Myocyte (in vitro differentiated cells): ENCODE data around the gene ZNF480. TPM values are rescaled to one million over a fixed set of nuclear protein-coding genes. Genes with fewer than 3 reads are reported as not detected.
"Not testable (repeated sequence)": the region's sequence is repeated elsewhere in the genome, so short reads cannot be mapped to it uniquely, and the experiment has no call there.

Source experiments
- DNase-seq: peaks from one replicate; pipeline ENCODE4 v3.0.0-alpha.2; 2012; ENCODE audit warnings: low read depth
- polyA plus RNA-seq: library from polyadenylated mRNA; unstranded; fragments of >200 nt; gene quantifications from one replicate; pipeline ENCODE4 v1.2.1, GENCODE V29; 2012; ENCODE audit warnings: missing spikeins
- total RNA-seq: library from RNA; depleted of rRNA; stranded (reverse); fragments of >200 nt; gene quantifications from 2 replicates; pipeline ENCODE4 v1.2.3, GENCODE V29; 2014

ZNF480 gene
- 6.6 and 8.3 TPM in 2 replicates for total RNA-seq
- 8.3 TPM for polyA plus RNA-seq

DNA sequence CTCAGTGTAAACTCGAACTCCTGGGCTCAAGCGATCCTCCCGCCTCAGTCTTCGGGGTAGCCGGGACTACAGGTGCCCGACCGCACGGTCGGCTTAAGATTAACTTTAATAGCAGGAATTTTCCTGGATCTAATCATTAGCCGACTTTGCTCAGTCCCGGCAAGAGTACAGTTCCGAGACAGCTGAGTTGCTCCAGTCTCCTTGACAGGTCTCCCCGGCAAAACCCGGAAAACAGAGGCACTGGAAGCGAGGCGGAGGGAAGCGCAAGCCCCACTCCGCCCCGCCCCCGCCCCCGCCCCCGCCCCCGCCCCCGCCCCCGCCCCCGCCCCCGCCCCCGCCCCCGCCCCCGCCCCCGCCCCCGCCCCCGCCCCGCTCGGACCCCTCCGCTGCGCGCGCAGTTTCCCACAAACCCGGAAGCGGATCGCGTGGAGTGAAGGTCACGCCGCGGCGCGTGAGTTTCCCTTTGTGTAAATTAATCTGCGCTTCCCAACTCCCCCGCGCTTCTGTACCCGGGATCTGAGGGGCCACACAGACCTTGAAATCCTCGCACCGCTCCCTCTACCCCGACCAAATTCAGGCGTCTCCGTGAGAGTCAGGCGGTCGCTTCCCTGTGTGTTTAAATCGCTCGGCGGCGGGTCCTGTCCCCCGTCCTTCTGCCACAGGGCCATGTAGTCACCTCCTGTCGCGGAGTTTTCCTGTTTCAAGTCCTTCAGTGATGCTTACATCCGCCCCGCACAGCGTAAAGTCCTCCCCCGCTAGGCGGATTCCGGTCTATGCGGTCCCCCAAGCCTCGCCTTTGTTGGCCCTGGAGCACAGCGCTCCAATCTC lies at the start of gene ZNF480:
ZNF480 (plus strand) TSS at position 397 of the 828 bp plus-strand sequence. CDS start 3,244 bp downstream, outside the sequence.
- DNase-seq: peak; percentile 89

DNA sequence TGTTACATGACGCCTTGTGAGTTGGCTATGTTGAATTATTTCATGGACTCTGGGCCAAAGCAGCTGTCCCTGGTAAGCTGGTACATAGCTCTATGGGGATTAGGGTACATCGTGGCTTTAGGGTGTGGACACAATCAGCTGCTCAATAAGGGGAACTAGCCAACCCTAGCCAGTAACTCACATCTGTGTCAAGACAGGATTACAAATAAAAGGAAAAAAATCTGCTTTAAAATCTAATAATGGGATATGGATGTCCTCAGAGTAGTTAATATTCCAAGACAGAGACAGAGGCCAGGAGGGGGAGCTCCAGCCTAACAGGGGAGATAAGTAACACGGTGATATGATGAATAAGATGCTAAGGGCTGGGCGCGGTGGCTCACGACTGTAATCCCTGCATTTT lies 48.7 kb upstream of the ZNF480 start:
- DNase-seq: peak; percentile 88

DNA sequence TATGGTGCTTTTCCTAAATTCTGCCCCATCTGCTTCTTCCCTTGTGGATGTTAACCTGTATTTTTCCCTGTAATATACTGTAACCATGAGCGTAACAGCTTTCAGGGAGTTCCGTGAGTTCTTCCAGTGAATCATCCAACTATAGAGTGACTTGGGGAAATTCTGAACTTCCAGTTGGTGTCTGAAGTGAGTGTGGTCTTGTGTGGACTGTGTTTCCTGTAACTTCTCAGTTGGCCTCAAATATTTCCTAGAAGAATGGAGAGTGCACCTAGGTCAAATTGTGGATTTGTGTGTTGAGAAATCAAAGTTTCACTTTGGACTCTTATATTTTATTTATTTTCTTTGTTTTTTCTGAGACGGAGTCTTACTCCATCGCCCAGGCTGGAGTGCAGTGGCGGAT lies 38.5 kb upstream of the ZNF480 start:
- DNase-seq: no peak

DNA sequence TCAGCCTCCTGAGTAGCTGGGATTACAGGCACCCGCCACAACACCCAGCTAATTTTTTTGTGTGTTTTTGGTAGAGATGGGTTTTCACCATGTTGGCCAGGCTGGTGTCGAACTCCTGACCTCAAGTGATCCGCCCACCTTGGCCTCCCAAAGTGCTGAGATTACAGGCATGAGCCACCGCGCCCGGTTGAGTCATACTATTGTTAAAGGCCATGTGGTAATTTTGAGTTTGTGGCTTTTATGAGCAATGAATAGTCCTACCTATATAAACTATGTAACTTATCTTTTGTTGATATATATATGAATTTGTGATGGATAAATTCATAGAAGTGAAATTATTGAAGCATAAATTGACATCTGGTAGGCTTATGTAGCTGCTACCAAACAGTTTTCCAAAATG lies 31.4 kb upstream of the ZNF480 start:
- DNase-seq: not testable (repeated sequence)

DNA sequence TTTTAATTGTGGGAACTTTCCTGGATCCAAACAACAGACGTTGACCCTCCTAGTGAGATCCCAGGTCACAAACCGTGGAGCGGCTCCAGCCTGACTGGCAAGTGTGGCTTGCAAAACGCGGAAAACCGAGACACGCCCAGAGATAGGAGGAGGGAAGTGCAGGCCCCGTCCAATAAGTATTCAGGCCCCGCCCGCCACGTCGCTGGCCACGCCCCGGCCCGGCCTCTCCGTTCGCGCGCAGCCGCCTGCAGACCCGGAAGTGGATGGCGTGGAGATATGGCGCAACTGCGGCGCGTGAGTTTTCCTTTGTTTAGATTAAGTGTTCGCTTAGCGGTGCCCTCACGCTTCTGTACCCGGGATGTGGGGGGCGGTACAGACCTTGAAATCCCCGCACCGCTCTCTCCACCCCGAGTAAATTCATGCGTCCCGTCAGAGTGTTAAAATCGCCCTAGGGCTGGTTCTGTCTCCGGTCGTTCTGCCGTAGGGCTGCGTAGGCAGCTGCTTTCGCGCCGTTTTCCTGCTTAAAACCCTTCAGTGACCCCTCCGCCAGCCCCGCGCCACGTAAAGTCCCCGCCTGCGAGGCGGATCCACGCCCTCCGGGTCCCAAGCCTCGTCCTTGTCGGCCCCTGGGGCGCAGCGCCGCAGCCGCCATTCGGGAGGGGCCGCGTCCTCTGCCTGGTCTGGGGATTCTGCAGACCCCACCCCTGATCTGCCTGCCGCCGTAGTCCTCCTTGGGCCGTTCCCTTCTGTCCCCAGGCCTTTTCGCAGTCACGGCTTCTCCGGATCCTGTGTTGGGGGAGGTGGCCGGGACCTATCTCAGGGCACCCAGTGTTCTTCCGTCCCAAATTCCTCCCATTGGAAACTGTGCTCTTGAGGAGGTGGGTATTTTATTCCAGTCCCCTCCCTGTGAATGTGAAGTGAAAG lies 27.4 kb upstream of the ZNF480 start, which contains the start of gene ZNF766:
ZNF766 (plus strand) TSS at position 250 of the 924 bp plus-strand sequence; CDS start at position 277, 27 bp downstream.
- peak; percentile 94 for DNase-seq

DNA sequence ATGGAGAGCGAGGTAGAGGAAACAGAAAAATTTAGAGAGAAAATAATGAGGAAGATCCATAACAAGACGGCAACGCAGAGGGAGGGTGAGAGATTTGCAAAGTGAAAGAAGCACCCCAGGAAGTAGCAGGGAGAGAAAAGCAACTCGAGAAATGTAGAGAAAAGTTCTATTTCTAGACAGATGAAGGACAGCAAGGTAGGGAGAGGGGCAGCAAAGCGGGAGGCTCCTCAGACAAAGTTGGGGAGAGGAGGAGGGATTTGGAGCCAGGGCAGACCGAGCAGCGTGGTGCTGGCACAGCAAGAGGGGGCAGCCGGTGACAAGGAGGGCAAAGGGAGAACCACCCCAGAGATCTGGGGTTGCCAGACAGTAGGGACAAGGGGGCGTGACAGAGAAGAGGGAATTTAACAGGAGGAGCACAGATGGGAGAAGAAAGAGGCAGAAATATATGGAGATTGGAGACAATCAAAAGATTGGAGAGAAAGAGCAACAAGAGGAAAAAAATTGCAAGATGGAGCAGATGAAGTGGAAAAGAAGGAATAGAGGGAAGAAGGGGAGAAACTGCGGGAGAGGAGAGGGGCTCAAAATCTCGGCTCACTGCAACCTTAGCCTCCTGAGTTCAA lies 26.6 kb upstream of the ZNF480 start:
- DNase-seq: peak; percentile 34

DNA sequence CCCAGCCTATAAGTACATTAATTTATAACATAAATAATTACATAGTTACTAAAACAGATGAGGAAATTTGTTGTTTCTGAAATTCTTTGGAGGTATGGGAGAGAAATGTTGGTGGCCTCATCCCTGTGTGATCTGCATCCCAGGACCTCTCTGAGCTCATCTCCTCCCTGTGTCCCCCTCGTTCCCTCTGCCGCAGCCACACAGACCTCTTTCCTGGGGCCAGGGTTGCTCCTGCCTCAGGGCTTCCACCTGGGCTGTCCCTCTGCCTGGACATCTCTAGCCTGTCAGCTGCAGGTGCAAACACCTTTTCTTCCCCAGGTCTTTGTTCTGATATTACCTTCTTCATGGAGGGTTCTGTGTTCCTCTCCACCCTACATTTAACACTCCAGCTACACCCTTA lies 23.7 kb upstream of the ZNF480 start:
- no peak for DNase-seq

DNA sequence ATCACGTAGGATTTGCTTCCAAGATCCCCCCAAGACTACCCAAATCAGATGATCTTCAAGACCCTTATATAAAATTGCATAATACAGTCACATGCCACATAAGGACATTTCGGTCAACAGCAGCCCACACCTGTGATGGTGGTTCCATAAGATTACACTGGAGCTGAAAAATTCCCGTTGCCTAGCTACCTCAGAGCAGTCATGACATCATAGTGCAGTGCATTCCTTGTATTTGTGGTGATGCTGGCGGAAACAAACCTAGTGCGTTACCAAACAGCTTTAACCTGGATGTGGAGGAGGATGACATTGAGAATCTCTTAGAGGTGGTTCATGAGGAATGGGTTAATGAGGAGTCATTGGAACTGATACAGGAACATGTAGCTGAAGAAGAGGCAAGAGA lies 22.8 kb upstream of the ZNF480 start:
- DNase-seq: no peak

DNA sequence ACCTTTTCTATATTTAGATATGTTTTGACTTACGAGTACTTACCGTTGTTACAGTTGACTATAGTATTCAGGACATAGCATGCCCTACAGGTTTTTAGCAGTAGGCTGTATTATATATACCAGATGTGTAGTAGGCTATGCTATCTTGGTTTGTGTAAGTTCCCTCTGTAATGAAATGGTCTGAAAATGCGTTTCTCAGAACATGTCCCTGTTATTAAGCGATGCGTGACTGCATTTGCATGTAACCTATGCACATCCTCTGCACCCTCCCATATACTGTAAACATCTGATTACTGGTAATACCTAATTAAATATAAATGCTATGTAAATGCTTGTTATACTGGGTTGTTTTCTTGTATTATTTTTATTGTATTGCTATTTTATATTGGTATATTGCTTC lies 21.0 kb upstream of the ZNF480 start:
- no peak for DNase-seq

DNA sequence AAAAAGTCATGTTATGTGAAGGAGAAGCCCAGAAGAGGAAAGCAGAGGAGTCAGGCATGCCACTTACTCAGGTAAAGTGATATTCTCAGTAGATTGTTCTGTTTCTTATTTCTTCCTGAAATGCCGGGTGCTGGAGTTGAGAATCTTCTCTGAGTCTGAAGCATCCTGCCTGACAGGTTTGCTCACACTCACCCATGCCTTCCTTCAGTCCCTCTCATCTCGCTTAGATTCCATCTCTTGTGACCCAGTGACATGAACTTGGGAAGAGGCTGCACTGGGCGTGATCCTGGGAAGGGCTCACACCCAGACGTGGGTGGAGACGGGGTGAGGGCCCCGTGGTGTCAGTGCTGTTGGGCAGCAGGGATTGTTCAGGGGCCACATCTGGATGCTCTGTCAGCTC lies 19.5 kb upstream of the ZNF480 start:
- DNase-seq: no peak

DNA sequence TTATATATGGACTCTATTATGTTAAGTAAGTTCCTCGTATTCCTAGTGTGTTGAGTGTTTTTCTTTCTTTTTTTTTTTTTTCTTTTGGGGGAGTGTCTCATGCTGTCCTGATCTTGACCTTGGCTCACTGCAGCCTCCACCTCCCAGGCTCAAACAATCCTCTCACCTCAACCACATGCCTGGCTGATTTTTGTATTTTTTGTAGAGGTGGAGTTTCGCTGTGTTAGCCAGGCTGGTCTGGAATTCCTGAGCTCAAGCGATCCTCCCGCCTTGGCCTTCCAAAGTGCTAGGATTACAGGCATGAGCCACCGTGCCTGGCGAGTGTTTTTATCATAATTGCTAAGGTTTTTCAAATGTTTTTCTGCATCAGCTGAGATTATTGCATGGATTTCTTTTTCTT lies 10.7 kb upstream of the ZNF480 start:
- DNase-seq: no peak

DNA sequence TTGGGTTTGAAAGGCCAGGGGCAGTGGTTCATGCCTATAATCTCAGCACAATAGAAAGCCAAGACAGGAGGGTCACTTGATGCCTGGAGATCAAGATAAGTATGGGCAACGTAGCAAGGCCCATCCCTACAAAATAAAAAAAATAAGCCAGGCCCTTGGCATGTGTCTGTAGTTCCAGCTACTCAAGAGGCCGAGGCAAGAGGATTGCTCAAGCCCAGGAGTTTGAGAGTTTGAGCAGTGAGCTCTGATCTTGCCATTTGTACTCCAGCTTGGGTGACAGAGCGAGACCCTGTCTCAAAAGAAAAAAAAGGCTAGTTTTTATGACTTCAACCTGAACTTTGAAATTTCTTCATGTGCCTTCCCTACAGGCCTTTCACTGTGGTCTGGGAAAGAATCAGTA lies 5.2 kb upstream of the ZNF480 start:
- DNase-seq: no peak

DNA sequence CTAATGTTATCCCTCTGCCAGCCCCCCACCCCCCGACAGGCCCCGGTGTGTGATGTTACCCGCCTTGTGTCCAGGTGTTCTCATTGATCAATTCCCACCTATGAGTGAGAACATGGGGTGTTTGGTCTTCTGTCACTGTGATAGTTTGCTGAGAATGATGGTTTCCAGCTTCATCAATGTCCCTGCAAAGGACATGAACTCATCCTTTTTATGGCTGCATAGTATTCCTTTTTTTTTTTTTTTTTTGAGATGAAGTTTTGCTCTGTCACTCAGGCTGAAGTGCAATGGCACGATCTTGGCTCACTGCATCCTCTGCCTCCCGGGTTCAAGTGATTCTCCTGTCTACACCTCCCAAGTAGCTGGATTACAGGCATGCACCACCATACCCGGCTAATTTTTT lies 4.0 kb upstream of the ZNF480 start:
- not testable (repeated sequence) for DNase-seq

DNA sequence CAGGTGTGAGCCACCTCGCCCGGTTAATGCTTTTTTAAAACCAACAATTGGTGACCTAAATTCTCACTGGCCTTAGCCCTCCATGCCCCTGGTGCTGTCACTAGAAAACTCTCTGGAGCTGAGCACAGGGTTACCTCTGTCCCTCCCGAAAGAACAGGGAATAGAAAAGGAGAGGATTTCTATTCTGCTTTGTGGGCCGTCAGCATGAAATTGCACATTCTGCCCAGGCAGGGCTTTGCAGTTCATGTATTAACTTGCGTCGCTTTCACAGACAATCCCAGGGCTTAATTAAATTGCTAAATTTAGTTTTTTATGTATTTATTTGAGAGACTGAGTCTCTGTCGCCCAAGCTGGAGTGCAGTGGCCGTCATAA lies 583 bp upstream of the ZNF480 start:
- DNase-seq: no peak

DNA sequence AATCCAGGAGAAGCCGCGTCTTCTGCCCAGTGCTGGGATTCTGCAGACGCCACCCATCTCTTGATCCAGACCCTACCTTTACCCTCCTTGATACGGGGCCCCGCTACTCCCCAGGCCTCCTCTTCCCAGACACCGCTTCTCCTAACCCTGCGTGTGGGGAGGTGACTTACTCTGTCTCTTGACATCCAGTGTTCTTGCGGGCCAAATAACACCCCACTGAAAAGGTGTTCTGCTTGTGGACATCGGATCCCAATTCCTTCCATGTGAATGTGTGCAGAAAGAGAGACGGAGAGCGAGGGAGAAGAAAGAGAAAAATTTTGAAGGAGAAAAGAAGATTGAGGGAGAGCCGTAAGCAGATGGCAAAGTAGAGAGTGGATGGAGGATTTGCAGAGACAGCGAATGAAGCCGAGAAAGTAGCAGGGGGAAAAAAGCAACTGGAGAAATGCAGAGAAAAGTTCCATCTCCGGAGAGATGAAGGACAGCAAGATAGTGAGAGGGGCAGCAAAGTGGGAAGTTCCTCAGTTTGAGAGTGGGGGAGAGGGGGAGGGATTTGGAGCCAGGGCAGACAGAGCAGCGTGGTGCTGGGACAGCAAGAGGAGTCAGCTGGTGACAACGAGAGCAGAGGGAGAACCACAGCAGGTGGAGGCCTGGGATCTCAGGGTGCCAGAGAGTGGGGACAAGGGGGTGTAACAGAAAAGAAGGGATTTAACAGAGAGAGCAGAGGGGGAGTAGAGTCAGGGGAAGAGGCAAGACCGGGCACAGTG lies 814 bp downstream of the ZNF480 start:
- DNase-seq: peak; percentile 34

DNA sequence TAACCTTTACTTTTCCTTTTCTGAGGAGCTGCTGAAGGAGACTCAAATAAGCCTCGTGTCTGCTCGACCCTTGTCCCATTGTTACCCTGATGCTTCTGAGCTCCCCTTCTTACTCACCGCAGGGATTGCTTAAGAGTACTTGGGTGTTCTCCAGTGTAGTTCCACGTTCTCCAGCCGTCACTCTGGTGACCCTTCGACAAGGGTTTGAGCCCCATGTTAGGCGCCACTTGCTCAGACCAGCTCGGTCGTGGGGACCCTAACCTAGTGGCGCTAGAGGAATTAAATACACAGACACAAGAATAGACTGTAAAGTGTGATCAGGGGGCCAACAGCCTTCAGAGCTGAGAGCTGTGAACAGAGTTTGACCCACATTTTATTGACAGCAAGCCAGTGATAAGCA lies 10.3 kb downstream of the ZNF480 start:
- DNase-seq: peak; percentile 39

DNA sequence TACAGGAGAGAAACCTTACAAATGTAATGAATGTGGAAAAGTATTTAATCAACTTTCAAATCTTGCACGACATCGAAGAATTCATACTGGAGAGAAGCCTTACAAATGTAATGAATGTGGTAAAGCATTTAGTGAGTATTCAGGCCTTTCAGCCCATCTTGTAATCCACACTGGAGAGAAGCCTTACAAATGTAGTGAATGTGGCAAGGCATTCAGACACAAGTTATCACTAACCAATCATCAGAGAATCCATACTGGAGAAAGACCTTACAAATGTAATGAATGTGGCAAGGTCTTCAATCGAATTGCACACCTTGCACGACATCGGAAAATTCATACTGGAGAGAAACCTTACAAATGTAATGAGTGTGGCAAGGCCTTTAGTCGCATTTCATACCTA lies 25.5 kb downstream of the ZNF480 start:
- DNase-seq: no peak

DNA sequence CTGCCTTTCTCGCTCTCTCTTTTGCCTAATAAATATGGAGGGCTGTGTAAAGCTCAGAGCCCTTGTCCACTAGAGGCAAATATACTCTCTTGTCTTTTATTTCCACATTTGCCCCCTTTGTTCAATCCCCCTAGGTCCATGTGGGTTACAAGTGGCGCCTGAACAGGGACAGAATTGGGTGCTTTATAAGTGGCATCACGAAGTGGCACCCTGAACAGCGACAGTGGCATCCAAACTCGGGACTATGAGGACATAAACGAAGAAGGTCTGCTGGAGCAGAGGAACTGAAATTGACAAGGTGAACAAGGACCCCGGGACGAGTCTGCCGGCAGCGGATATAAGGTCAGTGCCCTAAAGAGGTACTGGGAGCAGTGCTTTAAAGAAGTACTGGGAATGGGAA lies 34.8 kb downstream of the ZNF480 start:
- peak; percentile 14 for DNase-seq

DNA sequence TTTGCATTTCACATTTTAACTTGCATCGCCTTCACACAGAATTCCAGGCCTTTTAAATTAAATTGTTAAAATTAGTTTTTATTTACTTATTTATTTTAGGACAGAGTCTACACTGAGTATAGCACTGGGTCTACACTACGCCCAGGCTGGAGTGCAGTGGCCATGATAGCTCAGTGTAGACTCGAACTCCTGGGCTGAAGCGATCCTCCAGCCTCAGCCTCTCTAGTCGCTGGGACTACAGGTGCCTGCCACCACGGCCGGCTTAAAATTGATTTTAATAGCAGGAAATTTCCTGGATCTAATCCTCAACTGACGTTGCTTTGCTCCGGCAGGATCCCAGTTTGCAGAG lies 38.8 kb downstream of the ZNF480 start:
- DNase-seq: no peak

DNA sequence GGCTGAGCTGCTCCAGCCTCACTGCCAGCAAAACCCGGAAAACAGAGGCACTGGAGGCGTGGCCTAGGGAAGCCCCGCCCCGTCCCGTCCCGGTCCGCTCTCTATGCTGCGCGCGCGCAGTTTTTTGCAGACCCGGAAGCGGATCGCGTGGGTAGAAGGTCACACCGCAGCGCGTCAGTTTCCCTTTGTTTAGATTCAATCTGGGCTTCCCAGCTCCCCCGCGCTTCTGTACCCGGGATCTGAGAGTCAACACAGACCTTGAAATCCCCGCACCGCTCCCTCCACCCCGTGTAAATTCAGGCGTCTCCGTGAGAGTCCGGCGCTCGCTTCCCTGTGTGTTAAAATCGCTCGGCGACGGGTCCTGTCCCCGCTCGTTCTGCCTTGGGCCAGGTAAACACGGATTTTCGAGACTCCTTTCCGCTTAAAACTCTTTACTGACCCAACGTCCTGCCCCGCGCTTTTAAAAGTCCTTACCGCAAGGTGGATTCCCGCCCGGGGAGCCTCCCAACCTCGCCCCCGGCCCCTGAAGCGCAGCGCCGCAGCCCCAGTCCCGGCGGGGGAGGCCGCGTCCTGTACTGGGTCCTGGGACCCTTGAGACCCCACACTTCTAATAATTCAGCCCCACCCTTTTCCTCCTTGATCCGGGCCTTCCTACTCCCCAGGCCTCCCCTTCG lies 39.3 kb downstream of the ZNF480 start, which contains the start of gene ZNF610:
ZNF610 (plus strand) TSS at position 127 of the 674 bp plus-strand sequence. CDS start 12,930 bp downstream, outside the sequence.
- peak; percentile 80 for DNase-seq
